GM12878 (cell line): ENCODE measurements around the gene GP2. TPM values are rescaled to one million over a fixed set of nuclear protein-coding genes. Genes with fewer than 3 reads are reported as not detected.

ENCODE experiments used
- ATAC-seq: fragments of 200-7000 bp; cut with Tn5 transposase; 3 replicates; pipeline ENCODE4 v1.9.1; 2020; ENCODE audit warnings: mild to moderate bottlenecking, moderate library complexity
- BruUV-seq: library from RNA; stranded (reverse); fragments of 400-500 nt; replicated peaks from 2 replicates; lab custom pipeline; 2021; lab: Mats Ljungman, UMichigan
- CTCF ChIA-PET: fragments of 300-600 bp; sonication (Branson Sonifier 250); formaldehyde crosslinking; extraction: SDS; loops from one replicate; lab custom pipeline; 2021; ENCODE audit warnings: inconsistent platforms; lab: Yijun Ruan, JAX
- POLR2A ChIA-PET: fragments of 350-600 bp; formaldehyde crosslinking; extraction: SDS; loops from one replicate; lab custom pipeline; 2021; ENCODE audit warnings: inconsistent platforms; lab: Charles Lee
- RAD21 ChIA-PET: fragments of 300-600 bp; sonication (Branson Sonifier 250); formaldehyde crosslinking; loops from one replicate; lab custom pipeline; 2023; ENCODE audit warnings: antibody characterized with exemption; ENCODE audit not compliant: unreplicated experiment; lab: Charles Lee
- SMC1A ChIA-PET: fragments of 300-600 bp; sonication (Branson Sonifier 250); formaldehyde crosslinking; loops from one replicate; lab custom pipeline; 2023; ENCODE audit not compliant: unreplicated experiment, uncharacterized antibody; lab: Charles Lee
- DNase-seq: peaks from one replicate; pipeline ENCODE4 v3.0.0-alpha.2; 2011; ENCODE audit warnings: low read depth, low spot score
- FAIRE-seq: peaks from 3 replicates; lab custom pipeline; 2011; peaks lifted over from hg19 to GRCh38; lab: Jason Lieb, UNC
- H2AFZ ChIP-seq: 2 replicates; pipeline ENCODE4 v1.6.0; 2011; ENCODE audit warnings: low read depth, low read length, control low read depth; ENCODE audit not compliant: control insufficient read depth
- H3K27ac ChIP-seq: 2 replicates; pipeline ENCODE4 v1.5.1; 2011; ENCODE audit warnings: control low read depth; ENCODE audit not compliant: control insufficient read depth, insufficient read depth
- H3K27me3 ChIP-seq, 2 experiments: replicated peaks in 1 of 2; 2 replicates each; pipeline versions ENCODE4 v1.6.0 to v1.6.1; 2011; ENCODE audit warnings: low read length in 1 of 2; ENCODE audit not compliant: control insufficient read depth in 2 of 2, insufficient read depth in 2 of 2
- H3K36me3 ChIP-seq, 2 experiments: 2 replicates each; pipeline ENCODE4 v1.5.1; 2011; ENCODE audit warnings: low read length in 1 of 2; ENCODE audit not compliant: control insufficient read depth in 2 of 2, insufficient read depth in 2 of 2
- H3K4me1 ChIP-seq: 2 replicates; pipeline ENCODE4 v1.6.1; 2011; ENCODE audit warnings: mild to moderate bottlenecking, low read length, moderate library complexity, mixed read lengths; ENCODE audit not compliant: control insufficient read depth, insufficient read depth
- H3K4me2 ChIP-seq: 2 replicates; pipeline ENCODE4 v1.6.0; 2011; ENCODE audit warnings: control low read depth; ENCODE audit not compliant: control insufficient read depth, insufficient read depth
- H3K4me3 ChIP-seq: fragments of 200-600 bp; sonication (generic); 2 replicates; pipeline ENCODE4 v1.5.1; 2016
- H3K79me2 ChIP-seq: 2 replicates; pipeline ENCODE4 v1.6.0; 2011; ENCODE audit warnings: low read length; ENCODE audit not compliant: control insufficient read depth, insufficient read depth
- H3K9ac ChIP-seq: 2 replicates; pipeline ENCODE4 v1.8.0; 2011; ENCODE audit warnings: low read length, control low read depth, mixed read lengths; ENCODE audit not compliant: control insufficient read depth, insufficient read depth
- H3K9me3 ChIP-seq: replicated peaks from 3 replicates; pipeline ENCODE4 v1.5.1; 2011; ENCODE audit warnings: mild to moderate bottlenecking, low read length; ENCODE audit not compliant: control insufficient read depth, insufficient read depth
- H4K20me1 ChIP-seq: 2 replicates; pipeline ENCODE4 v1.6.0; 2011; ENCODE audit not compliant: control insufficient read depth, insufficient read depth
- BCLAF1 ChIP-seq: fragments of 450-650 bp; IDR thresholded peaks from 2 replicates; pipeline ENCODE4 v1.6.1; 2017; ENCODE audit warnings: antibody characterized with exemption, mild to moderate bottlenecking, moderate library complexity
- CEBPB ChIP-seq, 2 experiments: fragments of 150-350 bp in 1 of 2; IDR thresholded peaks; 2 replicates each; pipeline ENCODE4 v1.6.1; 2012 to 2014; ENCODE audit warnings: low read depth in 2 of 2, low read length in 2 of 2, borderline replicate concordance in 1 of 2, inconsistent platforms in 1 of 2
- EP300 ChIP-seq, 2 experiments: fragments of 150-350 bp in 1 of 2; IDR thresholded peaks; 2 replicates each; pipeline ENCODE4 v1.6.1; 2011 to 2012; ENCODE audit warnings: low read depth in 2 of 2, low read length in 2 of 2, borderline replicate concordance in 1 of 2, improper control_type of control experiment in 1 of 2, inconsistent platforms in 1 of 2; ENCODE audit not compliant: control insufficient read depth in 1 of 2
- FOXM1 ChIP-seq: IDR thresholded peaks from 2 replicates; pipeline ENCODE4 v1.6.1; 2012; ENCODE audit warnings: low read depth, mild to moderate bottlenecking, inconsistent platforms, low read length, moderate library complexity
- IRF3 ChIP-seq: fragments of 450-650 bp; IDR thresholded peaks from 2 replicates; pipeline ENCODE4 v1.6.1; 2014; ENCODE audit warnings: mild to moderate bottlenecking
- MTA3 ChIP-seq: IDR thresholded peaks from 2 replicates; pipeline ENCODE4 v1.6.1; 2012; ENCODE audit warnings: low read length, inconsistent platforms, borderline replicate concordance
- PML ChIP-seq: IDR thresholded peaks from 2 replicates; pipeline ENCODE4 v1.6.1; 2012; ENCODE audit warnings: low read length, inconsistent platforms
- RELB ChIP-seq: fragments of 450-650 bp; IDR thresholded peaks from 2 replicates; pipeline ENCODE4 v1.6.1; 2017; ENCODE audit warnings: low read depth, mild to moderate bottlenecking, moderate library complexity
- SMC3 ChIP-seq: IDR thresholded peaks from 2 replicates; pipeline ENCODE4 v1.6.1; 2011; ENCODE audit warnings: low read length, improper control_type of control experiment, borderline replicate concordance
- SRF ChIP-seq, 2 experiments: IDR thresholded peaks; 2 replicates each; pipeline ENCODE4 v1.6.1; 2011; ENCODE audit warnings: low read depth in 2 of 2, low read length in 2 of 2, mild to moderate bottlenecking in 1 of 2, moderate library complexity in 1 of 2
- TCF3 ChIP-seq: IDR thresholded peaks from 2 replicates; pipeline ENCODE4 v1.6.1; 2012; ENCODE audit warnings: low read depth, mild to moderate bottlenecking, low read length, borderline replicate concordance; ENCODE audit not compliant: insufficient read depth
- USF2 ChIP-seq: IDR thresholded peaks from 2 replicates; pipeline ENCODE4 v1.6.1; 2011; ENCODE audit warnings: low read depth, low read length, improper control_type of control experiment, borderline replicate concordance
- YBX1 ChIP-seq: fragments of 450-650 bp; IDR thresholded peaks from 2 replicates; pipeline ENCODE4 v1.6.1; 2016; ENCODE audit warnings: antibody characterized with exemption
- ZNF274 ChIP-seq: IDR thresholded peaks from one replicate; pipeline ENCODE4 v1.8.0; 2011; ENCODE audit not compliant: insufficient read length, insufficient read depth
- WGBS: methylation state at CpG from one replicate; pipeline ENCODE4 v1.1.6; 2016; ENCODE audit warnings: low lambda C conversion rate; ENCODE audit not compliant: insufficient replicate concordance, insufficient coverage; ENCODE audit errors: missing lambda C conversion rate; 5-methylcytosine and 5-hydroxymethylcytosine counted together
- in situ Hi-C: fragments of 300-500 bp; cut with MboI; formaldehyde crosslinking; loops from 9 replicates; pipeline ENCODE4 v1.14.3; 2018; ENCODE audit warnings: mixed read lengths
- intact Hi-C: fragments of 100-400 bp; cut with micrococcal nuclease; formaldehyde crosslinking; loops from one replicate; pipeline ENCODE4 v1.14.2; 2022; ENCODE audit not compliant: unreplicated experiment
- polyA plus RNA-seq, 11 experiments: library from polyadenylated mRNA; depleted of rRNA in 4 of 11; unstranded in 6 of 11; stranded (reverse) in 5 of 11; fragments of >200 nt; fragmentation: Nextera tagmentation in 4 of 11; fragmentation: Illumina TruSeq in 1 of 11; extraction: Ambion mirVana in 4 of 11; extraction: Trizol in 1 of 11; gene quantifications; 1 replicate in 1 of 11; 2 replicates in 10 of 11; pipeline versions ENCODE4 v1.2.1 to v1.2.3, GENCODE V29; 2011 to 2016; ENCODE audit warnings: inconsistent platforms in 2 of 11, missing spikeins in 2 of 11, low read depth in 1 of 11
- total RNA-seq, 4 experiments: library from RNA; depleted of rRNA in 3 of 4; stranded (reverse); fragments of >200 nt in 3 of 4; fragmentation: Illumina TruSeq in 1 of 4; extraction: Trizol in 1 of 4; gene quantifications; 2 replicates each; pipeline versions ENCODE4 v1.2.1 to v1.2.3, GENCODE V29; 2013 to 2021

The GP2 gene
- total and polyA plus RNA-seq, 10 of the 15 experiments (the other 5 are each of a cell fraction or from before 2014, with no cell fraction given) = 6.9 TPM; not detected in 9

GRCh38 chr16:20307240-20307671, 20.1 kb downstream of the GP2 start:
- no TSS peak for BruUV-seq
- H3K4me3 ChIP-seq = no peak overlapping the region
- ChIA-PET POLR2A (no interaction called here), CTCF (interaction anchor here (0.6 to 0.9 kb wide), 3 partner anchors 69 to 400 kb away, joined by 3 to 4 read pairs (median 4); no protein-coding TSS in a partner anchor), RAD21 (no interaction called here), SMC1A (no interaction called here)
- H4K20me1 ChIP-seq = no peaks in the 10 kb centered on the region
- no peak for ATAC-seq
- no peak for FAIRE-seq
- no peak overlapping the region for H3K4me2 ChIP-seq
- H3K27ac ChIP-seq = no peak overlapping the region
- in situ Hi-C loops (no loop called here), intact Hi-C loops (no loop called here)
- no peaks in the 10 kb centered on the region for H3K36me3 ChIP-seq
- H3K9me3 ChIP-seq = no peaks in the 10 kb centered on the region
- H3K9ac ChIP-seq = no peak overlapping the region
- H3K79me2 ChIP-seq = no peaks in the 10 kb centered on the region
- WGBS = 6% methylated on average over 1 of the region's 1 CpG
- no peak for DNase-seq
- no peaks in the 10 kb centered on the region; a peak in 1 of 4 replicates for H3K27me3 ChIP-seq
- H3K4me1 ChIP-seq = no peaks in the 10 kb centered on the region
- no peak overlapping the region for H2AFZ ChIP-seq
- no peak for TF ChIP-seq IRF3
- TF ChIP-seq MTA3 = no peak
- TF ChIP-seq RELB = no peak
- no peak for TF ChIP-seq TCF3
- TF ChIP-seq YBX1 = no peak
- no peak for TF ChIP-seq CEBPB (IDR thresholded peaks at IDR 0.05; ENCODE audit: borderline replicate concordance in 1 of 2, low read depth in 2 of 2, low read length in 2 of 2)
- no peak for TF ChIP-seq FOXM1
- no peak for TF ChIP-seq USF2
- no peak for TF ChIP-seq EP300 (IDR thresholded peaks at IDR 0.05; ENCODE audit: borderline replicate concordance in 1 of 2, control insufficient read depth in 1 of 2, low read depth in 2 of 2, low read length in 2 of 2)
- TF ChIP-seq ZNF274 = no peak
- TF ChIP-seq SMC3 = no peak
- TF ChIP-seq PML = no peak
- TF ChIP-seq SRF (IDR thresholded peaks at IDR 0.05; ENCODE audit: low read depth in 2 of 2, low read length in 2 of 2) = no peak
- no peak for TF ChIP-seq BCLAF1
